UCSD-AML1 (cell line): ENCODE results near the gene NDUFAB1.
"Not testable (repeated sequence)": the region's sequence is repeated elsewhere in the genome, so short reads cannot be mapped to it uniquely, and the experiment has no call there.

Source experiments
- DNase-seq: peaks from one replicate; lab custom pipeline; 2025; ENCODE audit not compliant: unreplicated experiment; lab: John Stamatoyannopoulos, UW

NDUFAB1 gene

DNA sequence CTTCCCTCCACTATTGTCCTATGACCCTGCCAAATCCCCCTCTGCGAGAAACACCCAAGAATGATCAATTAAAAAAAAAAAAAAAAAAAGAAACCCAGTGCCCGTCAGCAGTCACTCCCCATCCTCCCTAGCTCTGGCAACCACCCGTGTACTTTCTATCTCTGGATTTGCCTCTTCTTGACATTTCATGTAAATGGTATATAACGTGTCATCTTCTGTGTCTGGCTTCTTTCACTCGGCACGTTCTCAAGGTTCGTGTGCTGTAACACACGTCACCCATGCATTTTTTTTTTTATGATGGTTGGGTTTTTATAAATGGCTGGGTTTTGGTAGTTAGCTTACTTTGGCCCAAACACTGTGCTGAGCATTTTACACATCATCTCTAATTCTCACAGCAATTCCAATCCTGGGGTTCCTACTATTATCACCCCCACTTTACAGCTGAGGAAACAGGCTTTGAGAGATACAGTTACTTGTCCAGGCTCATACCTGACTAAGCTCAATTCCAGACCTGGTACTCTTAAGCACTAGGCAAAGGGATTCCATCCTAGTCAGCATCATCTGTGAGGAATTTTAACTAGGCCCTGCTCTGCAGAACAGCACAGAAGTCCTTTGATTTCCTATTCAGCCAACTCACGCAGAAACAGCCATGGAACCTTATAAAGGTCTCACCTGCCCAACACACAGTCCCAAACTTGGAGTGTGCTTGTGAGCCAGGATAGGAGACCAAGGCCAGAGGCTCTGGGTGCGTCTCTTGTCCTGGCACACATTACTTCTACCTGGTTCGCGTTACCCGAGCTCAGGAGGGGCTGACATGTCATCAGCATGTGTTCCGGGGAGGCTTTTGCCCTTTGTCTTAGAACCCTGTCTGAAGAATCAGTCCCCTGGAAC is 11.7 kb downstream of the NDUFAB1 start:
- no peak for DNase-seq

DNA sequence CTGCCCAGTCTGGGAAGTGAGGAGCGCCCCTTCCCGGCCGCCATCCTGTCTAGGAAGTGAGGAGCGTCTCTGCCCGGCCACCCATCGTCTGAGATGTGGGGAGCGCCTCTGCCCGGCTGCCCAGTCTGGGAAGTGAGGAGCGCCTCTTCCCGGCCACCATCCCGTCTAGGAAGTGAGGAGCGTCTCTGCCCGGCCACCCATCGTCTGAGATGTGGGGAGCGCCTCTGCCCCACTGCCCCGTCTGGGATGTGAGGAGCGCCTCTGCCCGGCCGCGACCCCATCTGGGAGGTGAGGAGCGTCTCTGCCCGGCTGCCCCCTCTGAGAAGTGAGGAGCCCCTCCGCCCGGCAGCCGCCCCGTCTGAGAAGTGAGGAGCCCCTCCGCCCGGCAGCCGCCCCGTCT is 12.8 kb downstream of the NDUFAB1 start:
- not testable (repeated sequence) for DNase-seq

DNA sequence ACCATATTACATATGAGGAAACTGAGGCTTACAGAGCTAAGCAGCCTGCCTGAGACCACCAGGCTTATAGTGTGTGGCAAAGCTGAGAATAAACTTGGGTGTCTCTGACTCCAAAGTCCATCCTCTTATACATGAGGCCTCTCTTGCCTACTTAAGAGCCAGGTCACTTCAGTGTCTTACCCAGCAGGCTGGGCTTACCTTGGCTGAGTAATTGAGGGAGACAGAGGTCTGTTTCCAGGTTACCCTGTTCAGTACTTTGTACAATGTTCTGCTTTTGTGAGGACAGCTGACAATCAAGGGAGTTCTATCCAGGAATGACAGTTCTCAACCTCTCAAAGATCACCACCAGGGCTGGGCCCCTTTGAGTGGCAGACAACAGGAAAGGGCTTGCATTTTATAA is 14.4 kb downstream of the NDUFAB1 start:
- DNase-seq = no peak

DNA sequence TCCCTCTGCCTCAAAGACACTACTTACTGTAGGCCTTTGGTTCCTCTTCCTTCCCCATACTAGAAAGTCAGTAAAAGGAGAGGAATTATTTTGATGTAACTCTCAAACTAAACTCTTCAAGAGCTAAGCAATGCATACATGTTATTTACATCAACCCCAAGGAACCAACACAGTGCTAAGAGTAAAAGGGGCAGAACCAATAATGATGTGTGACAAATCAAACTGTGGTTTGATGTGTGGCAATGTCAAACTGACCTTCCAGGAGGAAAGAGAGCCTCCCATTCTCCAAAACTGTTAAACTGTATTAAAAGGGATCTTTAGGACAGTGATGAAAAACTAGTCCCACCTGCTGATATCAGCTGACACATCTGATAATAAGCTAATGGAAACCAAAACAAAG is 15.7 kb downstream of the NDUFAB1 start:
- DNase-seq = no peak

DNA sequence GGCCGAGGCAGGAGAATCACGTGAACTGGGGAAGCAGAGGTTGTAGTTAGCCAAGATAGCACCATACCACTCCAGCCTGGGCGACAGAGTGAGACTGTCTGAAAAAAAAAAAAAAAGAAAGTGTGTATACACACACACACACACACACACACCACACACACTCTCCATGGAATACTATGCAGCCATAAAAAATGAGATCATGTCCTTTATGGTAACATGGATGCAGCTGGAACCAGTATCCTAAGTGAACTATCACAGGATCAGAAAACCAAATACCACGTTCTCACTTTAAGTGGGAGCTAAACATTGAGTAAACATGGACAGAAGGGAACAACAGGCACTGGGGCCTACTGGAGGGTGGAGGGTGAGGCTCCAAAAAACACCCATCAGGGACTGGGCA is 16.7 kb downstream of the NDUFAB1 start:
- DNase-seq = no peak

DNA sequence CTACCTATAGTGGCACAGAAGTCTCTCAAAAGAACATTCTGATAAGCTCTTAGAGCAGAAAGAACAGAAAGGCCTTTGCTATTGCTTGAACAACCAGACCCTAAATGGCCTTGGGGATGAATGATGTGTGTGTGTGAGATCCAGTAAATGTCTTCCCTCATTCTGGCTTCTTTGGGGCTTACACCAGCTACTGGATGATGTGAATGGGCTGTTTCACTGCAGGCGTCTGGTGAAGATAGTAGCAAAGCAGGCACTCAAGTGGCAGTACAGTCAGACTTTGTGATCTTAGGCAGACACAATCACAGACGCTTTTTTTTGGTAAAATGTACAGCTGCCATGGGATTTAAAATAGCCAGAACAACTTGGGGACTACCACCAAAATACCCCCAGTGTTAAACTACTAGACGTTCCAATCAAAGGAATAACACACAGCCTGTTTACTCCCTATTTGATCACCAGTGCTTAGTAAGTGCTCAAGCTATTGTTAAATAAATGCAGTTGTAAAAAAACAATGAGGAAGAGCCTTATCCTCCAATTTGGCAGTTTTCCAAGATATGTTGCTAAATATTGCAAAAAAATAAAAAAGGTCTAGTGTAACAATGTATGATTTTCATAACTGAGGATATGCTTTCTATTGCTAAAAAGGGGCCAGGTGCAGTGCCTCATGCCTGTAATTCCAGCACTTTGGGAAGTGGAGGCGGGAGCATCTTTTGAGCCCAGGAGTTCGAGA is 17.9 kb downstream of the NDUFAB1 start:
- DNase-seq = no peak

DNA sequence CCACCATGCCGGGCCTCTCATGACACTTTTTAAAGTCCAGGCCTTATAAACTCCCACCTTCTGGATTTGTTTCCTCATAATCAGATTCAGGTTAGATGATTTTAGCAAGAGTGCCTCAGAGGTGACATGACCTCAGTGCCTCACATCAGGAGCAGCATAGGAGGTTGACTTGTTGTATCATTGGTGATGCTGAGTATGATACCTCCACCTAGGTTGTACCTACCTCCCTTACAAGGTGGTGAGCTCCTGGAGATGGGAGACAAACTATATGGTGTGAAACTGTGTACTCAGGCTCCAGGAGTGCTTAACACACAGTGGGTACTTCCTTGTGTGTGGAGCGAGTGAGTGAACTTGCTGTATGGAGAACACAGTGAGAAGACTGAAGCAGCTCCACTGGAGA is 18.6 kb downstream of the NDUFAB1 start:
- DNase-seq = no peak

DNA sequence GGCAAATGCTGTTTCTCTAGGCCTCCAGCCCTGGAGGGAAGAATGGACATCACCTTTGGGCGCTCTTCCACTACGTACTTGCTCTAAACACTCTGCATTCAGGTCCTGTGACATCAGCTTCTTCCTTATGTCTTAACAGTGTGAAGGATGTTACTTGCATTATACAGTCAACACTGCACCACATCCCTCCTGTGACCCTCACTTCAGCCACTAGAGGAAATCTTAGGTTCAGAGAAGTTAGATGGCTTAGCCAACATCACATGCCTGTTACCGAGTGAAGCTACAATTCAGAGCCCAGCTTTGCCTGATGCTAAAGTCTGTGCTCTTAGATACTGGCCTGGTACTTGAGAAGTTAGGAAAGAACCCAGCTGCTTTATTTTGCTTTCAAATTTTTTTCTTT is 20.3 kb downstream of the NDUFAB1 start:
- DNase-seq = no peak

DNA sequence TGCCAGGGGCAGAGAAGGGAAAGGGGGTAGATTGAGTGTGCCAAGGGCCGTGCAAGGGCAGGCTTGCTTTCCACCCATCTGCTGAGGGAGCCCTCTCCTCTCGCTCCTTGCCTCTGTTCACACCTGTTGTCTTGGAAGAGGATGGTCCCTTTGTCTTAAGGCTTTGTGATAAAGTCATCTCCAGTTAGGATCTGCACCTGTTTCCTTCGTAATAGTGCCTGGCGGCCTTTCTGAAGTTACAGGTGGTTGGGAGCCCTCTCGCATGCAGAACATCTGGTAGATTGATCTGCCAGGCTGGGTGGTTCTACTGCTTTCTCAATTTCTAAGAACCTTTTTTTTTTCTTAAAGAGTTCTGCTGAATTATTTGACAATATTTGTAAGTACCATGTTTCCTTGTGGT is 22.3 kb downstream of the NDUFAB1 start:
- DNase-seq = no peak

DNA sequence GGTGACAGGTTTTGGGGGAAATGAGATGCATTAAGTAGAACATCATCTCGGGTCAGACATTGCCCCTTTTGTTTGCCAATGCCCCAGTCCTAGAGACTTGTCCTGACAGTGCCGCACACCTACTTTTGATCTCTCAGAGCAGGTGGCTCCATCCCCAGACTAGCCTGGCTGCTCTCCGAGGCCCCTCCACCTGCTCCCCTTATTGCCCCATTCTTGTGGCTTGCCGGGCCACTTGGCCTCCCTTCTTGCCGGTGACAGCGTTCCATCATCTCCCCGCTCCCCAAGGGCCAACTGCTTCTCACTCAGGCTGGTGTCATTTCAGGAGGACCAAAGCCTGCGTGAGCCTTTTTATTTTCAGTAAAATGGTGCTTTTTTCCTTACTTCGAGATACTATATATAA is 23.7 kb downstream of the NDUFAB1 start:
- no peak for DNase-seq

DNA sequence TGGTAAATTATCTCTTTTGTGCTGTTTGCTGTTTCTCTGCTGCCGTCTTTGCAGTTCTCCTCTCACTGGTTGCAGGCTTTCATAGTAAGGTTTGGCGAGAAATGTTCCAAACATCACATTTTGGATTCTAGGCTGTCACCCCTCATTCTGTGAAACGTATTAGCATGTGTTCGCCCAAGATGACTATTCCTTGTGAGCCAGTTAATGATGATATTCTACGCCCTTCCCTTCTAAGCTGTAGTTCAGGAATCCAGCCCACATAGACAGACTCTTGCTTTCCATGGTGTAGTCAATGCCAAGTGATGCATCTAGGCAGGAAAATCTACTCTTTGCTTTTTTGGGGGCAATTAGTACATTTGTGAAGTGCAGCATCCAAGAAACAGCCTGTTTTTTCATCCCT is 24.2 kb downstream of the NDUFAB1 start:
- no peak for DNase-seq

DNA sequence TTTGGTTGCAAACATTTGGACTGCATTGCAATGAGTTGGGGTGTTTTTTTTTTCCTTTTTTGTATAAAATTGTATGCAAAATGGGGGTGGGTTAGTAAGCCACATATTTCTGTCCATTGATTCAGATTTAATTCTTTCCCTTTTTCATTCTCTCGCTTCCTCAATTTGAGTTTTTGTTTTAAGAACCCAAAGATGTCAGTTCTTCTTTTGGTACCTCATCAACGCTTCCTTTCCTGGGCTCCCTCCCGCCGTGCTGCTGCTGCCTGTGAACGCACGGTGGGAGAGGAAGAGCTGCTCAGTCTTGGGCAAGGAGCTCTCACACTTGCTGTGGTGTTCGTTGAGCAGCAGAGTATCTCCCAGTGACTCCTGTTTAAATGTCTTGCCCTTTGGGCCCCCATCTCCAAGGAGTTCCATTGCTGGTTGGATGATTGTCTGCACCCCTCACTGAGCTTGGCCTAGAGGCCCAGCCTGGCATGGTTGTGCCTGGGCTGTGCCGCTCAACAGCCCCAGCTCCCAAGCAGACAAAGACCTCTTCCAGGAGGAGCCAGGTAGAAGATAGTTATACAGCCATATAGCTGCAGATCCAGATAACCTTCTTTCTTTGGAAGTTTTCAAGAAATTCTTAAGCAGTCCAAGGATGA is 25.0 kb downstream of the NDUFAB1 start:
- DNase-seq = no peak

DNA sequence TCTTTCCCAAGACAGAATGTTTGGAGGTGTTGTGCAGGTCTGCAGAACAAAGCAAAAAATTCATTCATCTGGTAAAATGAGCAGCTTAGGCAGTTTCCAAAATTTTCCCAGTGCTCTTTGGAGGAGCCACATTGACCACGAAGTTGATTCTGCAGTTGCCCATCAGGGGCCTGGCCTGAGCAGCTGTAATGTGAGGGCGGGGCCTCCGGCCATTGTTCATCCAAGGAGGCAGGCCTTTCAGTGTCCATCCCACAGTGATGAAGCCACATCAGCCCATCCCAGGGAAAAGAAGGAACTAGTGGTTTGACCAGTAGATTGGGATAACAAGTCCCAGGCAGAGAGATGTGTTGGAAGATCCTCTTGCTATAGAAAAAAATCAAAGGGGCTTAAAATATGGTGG is 28.5 kb downstream of the NDUFAB1 start:
- no peak for DNase-seq

DNA sequence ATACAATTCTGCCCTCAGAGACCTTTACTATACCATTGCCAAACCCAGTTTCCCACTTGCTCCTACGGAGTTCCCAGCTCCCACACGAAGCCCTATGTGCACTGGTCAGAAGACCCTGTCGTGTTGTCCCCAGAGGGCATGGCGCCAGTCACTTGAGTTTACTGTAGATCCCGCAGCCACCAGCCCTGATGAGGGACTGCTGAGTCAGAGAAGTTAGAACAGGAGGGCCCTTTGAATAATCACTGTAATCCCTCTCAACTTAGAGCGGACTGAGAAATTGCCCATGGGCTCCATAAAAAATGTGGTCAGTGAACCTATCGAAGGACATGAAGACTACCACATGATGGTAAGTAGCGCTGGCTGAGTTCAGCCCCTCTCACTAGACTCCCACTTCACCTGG is 29.4 kb downstream of the NDUFAB1 start:
- DNase-seq = no peak

DNA sequence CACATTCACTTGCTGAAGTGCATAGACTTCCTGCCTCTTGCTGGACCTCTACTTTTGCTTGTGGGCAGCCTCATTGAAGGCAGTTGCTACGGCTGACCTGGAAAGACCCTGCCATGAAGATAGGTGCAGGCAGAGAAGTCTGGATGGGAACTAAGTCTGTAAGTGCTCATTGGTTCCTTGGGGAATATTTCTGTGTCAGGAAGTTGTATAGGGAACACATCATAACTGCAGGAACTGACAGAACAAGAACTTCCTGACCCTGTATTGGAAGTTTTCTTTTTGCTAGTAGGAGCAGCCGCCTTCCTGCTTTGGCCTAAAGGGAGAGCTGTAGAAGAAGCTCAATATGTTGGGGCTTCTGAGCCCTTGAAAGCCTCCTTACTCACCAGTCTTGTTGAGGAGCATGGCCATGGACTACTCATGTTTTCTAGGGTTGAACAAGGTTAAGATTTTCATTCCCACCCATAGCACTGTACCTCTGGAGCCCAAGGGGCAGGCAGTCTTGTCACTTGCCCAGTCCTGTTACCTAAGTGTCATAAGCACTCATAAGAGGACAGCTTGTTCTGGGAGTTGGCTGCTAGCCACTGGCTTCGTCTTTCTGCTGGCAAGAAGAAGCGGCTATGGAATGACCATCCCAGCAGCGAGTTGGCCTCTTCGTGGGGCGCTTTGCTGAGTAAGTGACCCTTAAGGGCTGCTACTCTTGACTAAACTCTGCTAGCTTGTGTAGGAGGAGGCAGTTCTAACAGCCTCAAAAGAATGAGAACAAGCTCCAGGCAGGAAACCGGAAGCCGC is 31.3 kb downstream of the NDUFAB1 start:
- DNase-seq = no peak

DNA sequence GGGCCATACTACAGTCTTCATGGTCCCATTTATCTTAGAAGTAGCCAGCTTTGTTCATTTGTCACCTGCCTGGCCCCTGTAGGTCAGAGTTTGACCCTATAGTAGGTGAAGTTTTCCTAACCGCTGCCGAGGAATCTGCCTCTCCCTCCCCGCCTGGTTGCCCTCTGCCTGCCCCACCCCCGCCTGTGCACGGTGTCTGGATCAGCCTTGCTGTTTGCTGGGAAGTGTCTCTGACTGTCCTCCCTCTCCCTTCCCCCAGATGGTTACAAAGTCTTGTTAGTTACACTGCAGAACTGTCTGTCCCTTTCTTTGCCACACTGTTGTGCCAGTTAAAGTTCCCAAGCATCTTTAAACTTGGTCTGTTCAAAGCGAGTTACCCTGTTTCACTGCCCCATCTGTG is 32.9 kb downstream of the NDUFAB1 start:
- DNase-seq = no peak

DNA sequence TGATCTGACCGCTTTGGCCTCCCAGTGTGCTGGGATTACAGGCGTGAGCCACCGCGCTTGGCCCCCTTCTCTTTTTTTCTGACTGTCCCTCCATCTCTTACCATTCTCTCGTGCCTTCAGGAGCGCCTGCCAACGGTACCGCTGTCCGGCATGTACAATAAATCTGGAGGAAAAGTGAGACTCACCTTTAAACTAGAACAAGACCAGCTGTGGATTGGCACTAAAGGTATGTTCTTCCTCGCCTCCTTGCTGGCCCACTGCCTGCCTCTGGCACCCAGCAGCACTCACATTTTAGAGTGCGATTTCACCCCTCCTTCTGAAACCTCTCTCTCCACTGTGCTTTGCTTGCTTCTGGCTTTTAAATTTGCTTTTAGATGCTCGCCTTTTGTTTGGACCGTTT is 33.6 kb downstream of the NDUFAB1 start:
- DNase-seq = no peak

DNA sequence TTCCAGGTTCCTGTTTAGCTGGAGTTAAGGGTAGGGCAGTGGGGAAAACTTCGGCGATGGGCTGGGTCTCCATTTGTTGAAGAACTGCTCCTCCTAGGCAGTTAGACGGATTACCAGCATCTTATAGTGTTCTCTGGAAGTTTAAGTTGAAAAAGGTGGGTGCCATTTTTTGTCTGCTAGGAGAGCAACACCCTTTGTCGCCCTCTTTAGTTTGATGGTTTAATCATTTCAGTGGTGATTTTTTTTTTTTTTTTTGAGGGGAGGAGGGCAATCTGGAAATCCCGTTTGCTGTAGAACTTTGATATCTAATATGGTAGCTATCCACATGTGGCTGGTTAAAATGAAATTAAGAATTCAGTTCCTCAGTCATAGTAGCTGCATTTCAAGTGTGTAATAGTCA is 34.5 kb downstream of the NDUFAB1 start:
- DNase-seq = no peak

DNA sequence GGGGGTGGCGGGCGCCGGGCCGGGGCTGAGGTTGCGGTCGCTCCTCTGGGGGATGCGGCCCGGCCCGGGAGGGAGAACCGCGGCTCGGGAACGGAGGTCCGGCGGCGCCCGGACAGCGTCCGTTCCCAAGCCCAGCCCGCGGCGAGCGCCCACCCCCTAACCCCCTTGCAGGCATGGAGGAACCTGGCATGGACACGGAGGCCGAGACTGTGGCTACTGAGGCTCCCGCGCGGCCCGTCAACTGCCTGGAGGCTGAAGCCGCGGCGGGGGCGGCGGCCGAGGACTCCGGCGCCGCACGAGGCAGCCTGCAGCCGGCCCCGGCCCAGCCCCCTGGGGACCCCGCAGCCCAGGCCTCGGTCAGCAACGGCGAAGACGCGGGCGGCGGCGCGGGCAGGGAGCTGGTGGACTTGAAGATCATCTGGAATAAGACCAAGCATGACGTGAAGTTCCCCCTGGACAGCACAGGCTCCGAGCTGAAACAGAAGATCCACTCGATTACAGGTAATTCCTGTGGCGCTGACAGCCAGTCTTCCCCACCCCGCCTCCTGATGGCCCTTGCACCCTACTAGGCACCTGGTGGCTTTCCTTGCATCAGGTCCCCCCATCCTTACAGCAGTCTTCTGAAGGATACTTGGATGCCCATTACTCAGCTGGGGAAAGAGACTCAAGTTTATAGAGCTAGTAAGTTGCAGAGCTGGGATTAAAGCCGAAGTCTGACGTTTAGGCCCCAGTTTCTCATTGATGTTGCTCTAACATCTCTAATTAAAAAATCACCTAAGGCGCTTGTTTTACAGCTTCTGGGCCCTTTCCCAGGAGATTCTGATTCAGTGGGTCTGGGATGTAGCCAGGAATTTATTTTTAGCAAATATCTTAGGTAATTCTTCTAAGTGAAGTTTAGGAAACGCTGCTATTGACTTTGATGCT is 38.1 kb downstream of the NDUFAB1 start:
- peak; percentile 44 for DNase-seq
